H1 (cell line): ENCODE results near the gene TYW5. TPM values are rescaled to one million over a fixed set of nuclear protein-coding genes. Genes with fewer than 3 reads are reported as not detected.

ENCODE experiments used
- CTCF ChIA-PET: fragments of 300-600 bp; sonication (Branson Sonifier 250); formaldehyde crosslinking; loops from one replicate; lab custom pipeline; 2021; ENCODE audit not compliant: partially characterized antibody; lab: Charles Lee
- POLR2A ChIA-PET: fragments of 300-600 bp; sonication (Branson Sonifier 250); formaldehyde crosslinking; loops from one replicate; lab custom pipeline; 2021; ENCODE audit warnings: inconsistent platforms; ENCODE audit not compliant: partially characterized antibody; lab: Charles Lee
- DNase-seq, 2 experiments: peaks; one replicate each; pipeline versions ENCODE4 v3.0.0 to v3.0.0-alpha.2; 2010 to 2022; ENCODE audit warnings: low spot score in 2 of 2, low read depth in 1 of 2, mixed read lengths in 1 of 2
- FAIRE-seq: peaks from 2 replicates; lab custom pipeline; 2011; peaks lifted over from hg19 to GRCh38; lab: Jason Lieb, UNC
- H2AFZ ChIP-seq: 2 replicates; pipeline ENCODE4 v1.8.1; 2012; ENCODE audit warnings: low read length, inconsistent platforms
- H2AK5ac ChIP-seq: 2 replicates; pipeline ENCODE4 v1.6.1; 2013; ENCODE audit warnings: low read depth, low read length
- H2BK120ac ChIP-seq: replicated peaks from 2 replicates; pipeline ENCODE3; 2013; ENCODE audit warnings: low read depth, low read length, inconsistent platforms
- H2BK12ac ChIP-seq: 2 replicates; pipeline ENCODE4 v1.6.1; 2013; ENCODE audit warnings: low read depth, low read length
- H2BK15ac ChIP-seq: 2 replicates; pipeline ENCODE4 v1.6.1; 2013; ENCODE audit warnings: low read length
- H2BK20ac ChIP-seq: 2 replicates; pipeline ENCODE4 v1.6.1; 2013; ENCODE audit warnings: low read length
- H2BK5ac ChIP-seq: 2 replicates; pipeline ENCODE4 v1.6.1; 2013; ENCODE audit warnings: low read depth, low read length
- H3K14ac ChIP-seq: 2 replicates; pipeline ENCODE4 v1.6.1; 2013; ENCODE audit warnings: inconsistent platforms; ENCODE audit not compliant: insufficient read length
- H3K18ac ChIP-seq: 2 replicates; pipeline ENCODE4 v1.6.1; 2013; ENCODE audit warnings: low read length; ENCODE audit errors: extremely low read depth
- H3K23ac ChIP-seq: 2 replicates; pipeline ENCODE4 v1.6.1; 2013; ENCODE audit warnings: inconsistent platforms; ENCODE audit not compliant: insufficient read length
- H3K23me2 ChIP-seq: 2 replicates; pipeline ENCODE4 v1.6.1; 2013; ENCODE audit warnings: low read depth, low read length
- H3K27ac ChIP-seq: 2 replicates; pipeline ENCODE4 v1.6.1; 2011; ENCODE audit warnings: low read depth, low read length, inconsistent platforms
- H3K27me3 ChIP-seq, 4 experiments: replicated peaks in 1 of 4; 1 replicate in 1 of 4; 2 replicates in 3 of 4; pipeline versions ENCODE4 v1.6.1 to v1.8.1; 2011 to 2013; ENCODE audit warnings: low read length in 3 of 4, mild to moderate bottlenecking in 3 of 4, inconsistent platforms in 2 of 4, mixed read lengths in 2 of 4, moderate library complexity in 1 of 4; ENCODE audit not compliant: control insufficient read depth in 3 of 4, insufficient read depth in 3 of 4; ENCODE audit errors: extremely low read depth in 1 of 4
- H3K36me3 ChIP-seq, 4 experiments: 2 replicates each; pipeline versions ENCODE4 v1.6.1 to v1.8.1; 2011 to 2013; ENCODE audit warnings: mild to moderate bottlenecking in 4 of 4, low read length in 3 of 4, moderate library complexity in 2 of 4, control low read depth in 1 of 4, inconsistent platforms in 1 of 4; ENCODE audit not compliant: insufficient read depth in 4 of 4, control insufficient read depth in 2 of 4
- H3K4ac ChIP-seq: replicated peaks from 2 replicates; pipeline ENCODE3; 2013; ENCODE audit warnings: low read length, low read depth, mixed read lengths, inconsistent platforms; ENCODE audit not compliant: insufficient read length
- H3K4me1 ChIP-seq, 4 experiments: replicated peaks in 1 of 4; 1 replicate in 1 of 4; 2 replicates in 3 of 4; pipeline versions ENCODE4 v1.6.1 to v1.8.1; 2011 to 2013; ENCODE audit warnings: low read length in 3 of 4, inconsistent platforms in 2 of 4, mixed read lengths in 1 of 4; ENCODE audit not compliant: insufficient read depth in 4 of 4, control insufficient read depth in 3 of 4
- H3K4me2 ChIP-seq, 2 experiments: 2 replicates each; pipeline versions ENCODE4 v1.6.1 to v1.8.1; 2011 to 2013; ENCODE audit warnings: low read depth in 2 of 2, low read length in 2 of 2, control low read depth in 1 of 2, inconsistent platforms in 1 of 2, mild to moderate bottlenecking in 1 of 2; ENCODE audit not compliant: insufficient read depth in 1 of 2
- H3K4me3 ChIP-seq, 4 experiments: fragments of 200-600, 300-600 bp in 1 of 4; sonication (generic), shearing (Covaris generic), sonication (Bioruptor Twin) in 1 of 4; 2 replicates each; pipeline versions ENCODE4 v1.5.1 to v1.8.1; 2011 to 2016; ENCODE audit warnings: low read length in 4 of 4, low read depth in 3 of 4, control low read depth in 2 of 4, inconsistent platforms in 2 of 4, mild to moderate bottlenecking in 2 of 4, mixed read lengths in 1 of 4, moderate library complexity in 1 of 4; ENCODE audit not compliant: insufficient read depth in 2 of 4; ENCODE audit errors: extremely low read depth in 1 of 4
- H3K56ac ChIP-seq: replicated peaks from 2 replicates; pipeline ENCODE3; 2013; ENCODE audit warnings: low read depth, mild to moderate bottlenecking, mixed read lengths, low read length, inconsistent platforms; ENCODE audit not compliant: insufficient read length
- H3K79me1 ChIP-seq: 2 replicates; pipeline ENCODE4 v1.6.1; 2013; ENCODE audit warnings: low read depth, low read length, control low read depth
- H3K79me2 ChIP-seq, 2 experiments: 2 replicates each; pipeline versions ENCODE4 v1.6.1 to v1.8.1; 2012 to 2013; ENCODE audit warnings: low read length in 2 of 2, mild to moderate bottlenecking in 2 of 2, inconsistent platforms in 1 of 2; ENCODE audit not compliant: insufficient read depth in 2 of 2, control insufficient read depth in 1 of 2
- H3K9ac ChIP-seq, 4 experiments: replicated peaks in 1 of 4; 1 replicate in 1 of 4; 2 replicates in 3 of 4; pipeline versions ENCODE4 v1.6.1 to v1.8.1; 2011 to 2013; ENCODE audit warnings: low read depth in 3 of 4, low read length in 3 of 4, control low read depth in 2 of 4, mild to moderate bottlenecking in 2 of 4, moderate library complexity in 2 of 4, inconsistent platforms in 1 of 4; ENCODE audit errors: extremely low read depth in 1 of 4
- H3K9me3 ChIP-seq, 2 experiments: 2 replicates each; pipeline versions ENCODE4 v1.6.1 to v1.8.1; 2012 to 2013; ENCODE audit warnings: mild to moderate bottlenecking in 2 of 2, moderate library complexity in 2 of 2, control low read depth in 1 of 2, inconsistent platforms in 1 of 2, low read depth in 1 of 2, low read length in 1 of 2, mixed read lengths in 1 of 2; ENCODE audit not compliant: insufficient read depth in 2 of 2
- H4K20me1 ChIP-seq, 2 experiments: replicated peaks in 1 of 2; 2 replicates each; pipeline versions ENCODE3 to v1.8.1; 2011 to 2013; ENCODE audit warnings: inconsistent platforms in 2 of 2, low read length in 2 of 2, mild to moderate bottlenecking in 1 of 2; ENCODE audit not compliant: insufficient read depth in 2 of 2, control insufficient read depth in 1 of 2
- H4K5ac ChIP-seq: 2 replicates; pipeline ENCODE4 v1.6.1; 2013; ENCODE audit warnings: low read length, low read depth, mixed read lengths, inconsistent platforms; ENCODE audit not compliant: insufficient read length
- H4K8ac ChIP-seq: 2 replicates; pipeline ENCODE4 v1.8.0; 2013; ENCODE audit warnings: mild to moderate bottlenecking, moderate library complexity, low read length, inconsistent platforms; ENCODE audit not compliant: insufficient read depth; ENCODE audit errors: extremely low read depth
- H4K91ac ChIP-seq: replicated peaks from 2 replicates; pipeline ENCODE3; 2013; ENCODE audit warnings: low read length, mixed read lengths, inconsistent platforms; ENCODE audit not compliant: insufficient read length
- CHD2 ChIP-seq: IDR thresholded peaks from 2 replicates; pipeline ENCODE4 v1.6.1; 2012; ENCODE audit warnings: low read length, improper control_type of control experiment
- SIRT6 ChIP-seq: IDR thresholded peaks from one replicate; pipeline ENCODE4 v1.7.1; 2012; ENCODE audit warnings: low read length, inconsistent platforms
- WGBS, 2 experiments: shearing (Covaris generic) in 1 of 2; methylation state at CpG; one replicate each; pipeline versions ENCODE4 v1.1.6 to v1.1.7; 2013 to 2015; ENCODE audit warnings: low lambda C conversion rate in 2 of 2, mixed read lengths in 2 of 2, inconsistent platforms in 1 of 2, low coverage in 1 of 2, missing lambda C conversion rate in 1 of 2; ENCODE audit not compliant: insufficient replicate concordance in 2 of 2, insufficient coverage in 1 of 2, insufficient read length in 1 of 2; ENCODE audit errors: extremely low coverage in 1 of 2, missing lambda C conversion rate in 1 of 2; 5-methylcytosine and 5-hydroxymethylcytosine counted together
- polyA plus RNA-seq, 7 experiments: library from polyadenylated mRNA; depleted of rRNA in 3 of 7; stranded (reverse) in 5 of 7; unstranded in 2 of 7; fragments of >200 nt in 5 of 7; fragments of 200-250 nt in 2 of 7; gene quantifications; 1 replicate in 5 of 7; 2 replicates in 1 of 7; 4 replicates in 1 of 7; pipeline versions ENCODE4 v1.2.1 to v1.2.3, GENCODE V29; 2011 to 2013; ENCODE audit warnings: missing spikeins in 2 of 7, mixed read lengths in 2 of 7
- total RNA-seq: library from RNA; stranded (reverse); fragmentation: NEBNext Ultra II Directional; extraction: Animal tissue kit (Norgen Biotek cat#: 25700); gene quantifications from 2 replicates; pipeline ENCODE4 v1.2.1, GENCODE V29; 2021

Gene TYW5
- total and polyA plus RNA-seq, 2 of the 8 experiments (the other 6 are each of a cell fraction or from before 2014, with no cell fraction given) = 5.4 to 11.3 TPM

GRCh38 chr2:199999166-199999565, 43.9 kb upstream of the TYW5 start:
- no peak overlapping the region for H3K56ac ChIP-seq
- H2AFZ ChIP-seq = no peak overlapping the region
- H3K9me3 ChIP-seq = no peaks in the 10 kb centered on the region
- no peak overlapping the region for H3K4me2 ChIP-seq
- no peak overlapping the region for H3K14ac ChIP-seq
- H4K20me1 ChIP-seq = no peaks in the 10 kb centered on the region
- no peaks in the 10 kb centered on the region for H3K36me3 ChIP-seq
- no peak for TF ChIP-seq SIRT6
- no peak for TF ChIP-seq CHD2
- TF ChIP-seq, all 59 proteins: peak for 0
- Histone ChIP-seq H4K8ac (no peak overlapping the region), H3K27me3 (no peaks in the 10 kb centered on the region), H3K4me1 (peaks cover 2 to 9% (median 3%) of the 10 kb centered on the region in 4 experiments; a peak in 3 of 7 replicates), H2BK5ac (no peak overlapping the region), H3K23ac (no peak overlapping the region), H2BK15ac (no peak overlapping the region), H3K23me2 (no peaks in the 10 kb centered on the region), H3K4ac (no peak overlapping the region), H3K79me1 (no peaks in the 10 kb centered on the region), H4K91ac (no peak overlapping the region), H2BK120ac (no peak overlapping the region), H3K9ac (no peak overlapping the region), H2AK5ac (no peak overlapping the region), H3K79me2 (no peaks in the 10 kb centered on the region), H3K18ac (no peak overlapping the region), H3K4me3 (no peak overlapping the region), H3K27ac (no peak overlapping the region), H2BK12ac (no peak overlapping the region), H2BK20ac (no peak overlapping the region), H4K5ac (no peak overlapping the region)
- POLR2A ChIA-PET = no interaction called here
- no peak for FAIRE-seq
- CTCF ChIA-PET = interaction anchor here (0.6 kb wide), 1 partner anchor 25 kb away, joined by 3 read pairs; no protein-coding TSS in a partner anchor
- DNase-seq = no peak
- WGBS, 2 experiments = 93% methylated on average over 4 of the region's 4 CpGs; no CpG with 5 or more reads in 1 of the 2 experiments
